Keratinocyte (primary cell): ENCODE measurements around the gene PRKCZ. TPM values are rescaled to one million over a fixed set of nuclear protein-coding genes. Genes with fewer than 3 reads are reported as not detected.

Source experiments
- DNase-seq: peaks from one replicate; pipeline ENCODE4 v3.0.0-alpha.2; 2011; ENCODE audit warnings: low read depth, missing footprints, low spot score
- FAIRE-seq: peaks from 2 replicates; lab custom pipeline; 2011; peaks lifted over from hg19 to GRCh38; lab: Jason Lieb, UNC
- H2AFZ ChIP-seq: 2 replicates; pipeline ENCODE4 v1.6.0; 2012; ENCODE audit warnings: low read length, control low read depth, inconsistent platforms; ENCODE audit not compliant: control insufficient read depth
- H3K27ac ChIP-seq: 2 replicates; pipeline ENCODE4 v1.5.1; 2011; ENCODE audit warnings: low read length; ENCODE audit not compliant: control insufficient read depth, insufficient read depth
- H3K27me3 ChIP-seq: 3 replicates; pipeline ENCODE4 v1.6.0; 2011; ENCODE audit warnings: low read length; ENCODE audit not compliant: control insufficient read depth, insufficient read depth; ENCODE audit errors: extremely low read depth
- H3K36me3 ChIP-seq, 2 experiments: 2 replicates in 1 of 2; 3 replicates in 1 of 2; pipeline ENCODE4 v1.5.1; 2011; ENCODE audit warnings: low read length in 2 of 2, mild to moderate bottlenecking in 1 of 2; ENCODE audit not compliant: control insufficient read depth in 2 of 2, insufficient read depth in 2 of 2; ENCODE audit errors: extremely low read depth in 1 of 2
- H3K4me1 ChIP-seq: 3 replicates; pipeline ENCODE4 v1.5.1; 2011; ENCODE audit warnings: low read length; ENCODE audit not compliant: control insufficient read depth, insufficient read depth; ENCODE audit errors: extremely low read depth
- H3K4me2 ChIP-seq: 3 replicates; pipeline ENCODE4 v1.6.0; 2011; ENCODE audit warnings: low read depth, low read length; ENCODE audit not compliant: control insufficient read depth, insufficient read depth; ENCODE audit errors: extremely low read depth
- H3K4me3 ChIP-seq, 3 experiments: fragments of 200-600 bp in 1 of 3; sonication (generic) in 1 of 3; 2 replicates in 2 of 3; 3 replicates in 1 of 3; pipeline ENCODE4 v1.5.1; 2011 to 2016; ENCODE audit warnings: low read length in 3 of 3, mild to moderate bottlenecking in 3 of 3, control low read depth in 2 of 3, inconsistent platforms in 1 of 3, low read depth in 1 of 3, mixed read lengths in 1 of 3, mixed run types in 1 of 3, moderate library complexity in 1 of 3; ENCODE audit not compliant: control insufficient read depth in 2 of 3, insufficient read depth in 2 of 3; ENCODE audit errors: extremely low read depth in 1 of 3
- H3K79me2 ChIP-seq: 2 replicates; pipeline ENCODE4 v1.6.0; 2012; ENCODE audit warnings: low read length; ENCODE audit not compliant: control insufficient read depth, insufficient read depth
- H3K9ac ChIP-seq: 3 replicates; pipeline ENCODE4 v1.6.0; 2011; ENCODE audit warnings: low read length; ENCODE audit not compliant: control insufficient read depth, insufficient read depth; ENCODE audit errors: extremely low read depth
- H3K9me1 ChIP-seq: 3 replicates; pipeline ENCODE4 v1.6.0; 2011; ENCODE audit warnings: low read length; ENCODE audit not compliant: control insufficient read depth, insufficient read depth; ENCODE audit errors: extremely low read depth
- H3K9me3 ChIP-seq: 2 replicates; pipeline ENCODE4 v1.5.1; 2012; ENCODE audit warnings: low read depth, low read length; ENCODE audit not compliant: control insufficient read depth
- H4K20me1 ChIP-seq: 3 replicates; pipeline ENCODE4 v1.6.0; 2011; ENCODE audit warnings: low read length; ENCODE audit not compliant: control insufficient read depth, insufficient read depth; ENCODE audit errors: extremely low read depth
- EZH2 ChIP-seq: IDR thresholded peaks from one replicate; pipeline ENCODE4 v1.6.1; 2012; ENCODE audit warnings: inconsistent platforms, mild to moderate bottlenecking, low read length, moderate library complexity
- dilution Hi-C: fragments of 300-500 bp; cut with MboI; formaldehyde crosslinking; loops from one replicate; pipeline ENCODE4 v1.7.0; 2020; ENCODE audit warnings: low sequenced_read_pairs; ENCODE audit not compliant: extremely low pct_ligation_motif_present
- polyA plus RNA-seq, 5 experiments: library from polyadenylated mRNA; depleted of rRNA in 3 of 5; stranded (reverse) in 3 of 5; stranded (forward) in 1 of 5; unstranded in 1 of 5; fragments of >200 nt; gene quantifications; 1 replicate in 1 of 5; 2 replicates in 3 of 5; 3 replicates in 1 of 5; pipeline versions ENCODE4 v1.2.1 to v1.2.3, GENCODE V29; 2011 to 2012; ENCODE audit warnings: missing spikeins in 2 of 5, low read depth in 1 of 5, low replicate concordance in 1 of 5
- TF ChIP-seq, protein P1 (sequence below), 3 experiments: IDR thresholded peaks in 1 of 3; conservative IDR thresholded peaks in 1 of 3; optimal IDR thresholded peaks in 1 of 3; 2 replicates in 2 of 3; 3 replicates in 1 of 3; pipeline versions ENCODE3 to v1.5.1; 2011; ENCODE audit warnings: low read length in 3 of 3, mild to moderate bottlenecking in 3 of 3, moderate library complexity in 2 of 3, control low read depth in 1 of 3, inconsistent platforms in 1 of 3; ENCODE audit not compliant: insufficient read depth in 2 of 3; ENCODE audit errors: extremely low read depth in 1 of 3

The PRKCZ gene
- polyA plus RNA-seq, 1 donor (not counting 4 experiments of a cell fraction or from before 2014, with no cell fraction given), result 36.3 TPM

DNA sequence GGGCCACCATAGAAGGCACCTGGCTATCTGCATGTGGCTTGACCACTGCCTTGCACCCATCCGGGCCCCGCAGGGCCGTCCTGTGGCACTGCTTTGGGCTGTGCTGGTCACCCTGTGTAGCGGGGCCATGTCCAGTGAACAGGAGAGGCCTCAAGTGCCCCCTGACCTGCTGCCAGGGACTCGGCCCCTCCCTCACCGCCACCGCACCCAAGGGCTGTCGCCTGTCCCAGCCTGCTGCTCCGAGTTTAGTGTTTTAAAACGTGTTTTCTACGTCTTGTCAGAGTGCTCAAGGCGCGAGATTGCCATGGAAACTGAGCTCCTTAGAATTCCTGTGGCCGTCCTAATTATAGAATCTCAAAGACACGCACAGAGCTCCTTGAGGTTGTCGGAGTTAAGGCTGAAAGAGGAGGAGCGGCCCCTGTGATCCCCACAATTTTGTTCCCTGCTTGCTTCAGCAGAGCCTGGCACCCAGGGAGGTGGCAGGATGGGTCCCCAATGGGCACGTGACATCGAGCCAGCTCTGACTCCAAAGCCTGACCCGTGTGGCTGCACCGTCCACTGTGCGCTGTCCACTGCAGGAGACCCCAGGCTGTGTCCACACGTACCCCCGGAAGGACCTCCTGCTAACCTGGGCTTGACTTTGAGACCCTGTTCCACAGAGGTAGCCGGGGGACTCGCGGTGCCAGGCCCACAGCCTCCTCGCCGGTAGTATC lies 78.1 kb downstream of the PRKCZ start:
- Histone ChIP-seq H3K79me2 (peaks cover 2% of the 10 kb centered on the region), H3K4me2 (no peak overlapping the region), H3K9me1 (no peaks in the 10 kb centered on the region), H3K4me3 (no peak overlapping the region), H4K20me1 (peaks cover 2% of the 10 kb centered on the region), H3K27ac (no peak overlapping the region), H3K9ac (no peak overlapping the region), H2AFZ (no peak overlapping the region), H3K4me1 (peaks cover 9% of the 10 kb centered on the region), H3K36me3 (no peaks in the 10 kb centered on the region), H3K27me3 (no peaks in the 10 kb centered on the region), H3K9me3 (no peaks in the 10 kb centered on the region)
- dilution Hi-C loops, result no loop called here
- no peak for TF ChIP-seq EZH2
- TF ChIP-seq, protein P1, sequence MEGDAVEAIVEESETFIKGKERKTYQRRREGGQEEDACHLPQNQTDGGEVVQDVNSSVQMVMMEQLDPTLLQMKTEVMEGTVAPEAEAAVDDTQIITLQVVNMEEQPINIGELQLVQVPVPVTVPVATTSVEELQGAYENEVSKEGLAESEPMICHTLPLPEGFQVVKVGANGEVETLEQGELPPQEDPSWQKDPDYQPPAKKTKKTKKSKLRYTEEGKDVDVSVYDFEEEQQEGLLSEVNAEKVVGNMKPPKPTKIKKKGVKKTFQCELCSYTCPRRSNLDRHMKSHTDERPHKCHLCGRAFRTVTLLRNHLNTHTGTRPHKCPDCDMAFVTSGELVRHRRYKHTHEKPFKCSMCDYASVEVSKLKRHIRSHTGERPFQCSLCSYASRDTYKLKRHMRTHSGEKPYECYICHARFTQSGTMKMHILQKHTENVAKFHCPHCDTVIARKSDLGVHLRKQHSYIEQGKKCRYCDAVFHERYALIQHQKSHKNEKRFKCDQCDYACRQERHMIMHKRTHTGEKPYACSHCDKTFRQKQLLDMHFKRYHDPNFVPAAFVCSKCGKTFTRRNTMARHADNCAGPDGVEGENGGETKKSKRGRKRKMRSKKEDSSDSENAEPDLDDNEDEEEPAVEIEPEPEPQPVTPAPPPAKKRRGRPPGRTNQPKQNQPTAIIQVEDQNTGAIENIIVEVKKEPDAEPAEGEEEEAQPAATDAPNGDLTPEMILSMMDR (optimal IDR thresholded peaks at IDR 0.05 in 1 of 3, IDR thresholded peaks at IDR 0.05 in 1 of 3, conservative IDR thresholded peaks at IDR 0.05 in 1 of 3; ENCODE audit: extremely low read depth in 1 of 3, insufficient read depth in 2 of 3, low read length in 3 of 3), result no peak
- FAIRE-seq (no peak), DNase-seq (no peak)

DNA sequence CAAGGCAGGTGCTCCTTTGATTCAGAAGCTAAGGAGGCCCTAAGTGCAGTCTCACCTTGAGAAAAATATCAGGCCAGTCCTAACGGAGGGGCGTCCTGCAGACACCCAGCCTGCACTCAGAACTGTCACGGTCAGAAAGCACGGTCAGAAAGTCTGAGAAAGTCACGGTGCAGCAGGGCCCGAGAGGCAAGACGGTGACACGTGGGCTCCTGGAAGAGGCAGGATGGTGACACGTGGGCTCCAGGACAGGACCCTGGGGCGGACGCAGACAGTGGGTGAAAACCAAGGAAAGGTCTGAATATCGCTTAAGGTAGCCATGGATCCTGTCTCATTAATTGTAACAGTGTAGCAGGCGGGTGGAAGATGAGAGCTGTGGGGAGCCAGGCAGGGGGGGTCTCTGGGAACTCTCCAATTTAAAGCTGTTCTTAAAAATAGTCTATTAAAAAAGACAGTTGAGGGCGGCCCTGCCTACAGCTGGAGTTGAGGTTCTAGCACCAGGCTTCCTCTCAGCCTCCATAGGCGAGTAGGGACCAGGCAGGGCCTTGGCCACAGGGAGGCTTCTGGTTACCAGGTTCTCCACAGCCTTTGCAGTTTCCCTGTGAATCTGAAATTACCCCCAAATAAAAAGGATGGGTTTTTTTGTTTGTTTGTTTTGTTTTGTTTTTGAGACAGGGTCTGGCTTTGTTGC lies 79.2 kb downstream of the PRKCZ start:
- Histone ChIP-seq H3K27me3 (no peaks in the 10 kb centered on the region), H3K4me2 (no peak overlapping the region), H4K20me1 (peaks cover 2% of the 10 kb centered on the region), H3K9me3 (no peaks in the 10 kb centered on the region), H3K9ac (no peak overlapping the region), H3K9me1 (no peaks in the 10 kb centered on the region), H3K79me2 (no peaks in the 10 kb centered on the region), H3K4me3 (no peak overlapping the region), H3K27ac (no peak overlapping the region), H2AFZ (no peak overlapping the region), H3K36me3 (no peaks in the 10 kb centered on the region), H3K4me1 (peaks cover 12% of the 10 kb centered on the region)
- dilution Hi-C loops, result no loop called here
- FAIRE-seq (no peak), DNase-seq (no peak)
- TF ChIP-seq, protein P1 (optimal IDR thresholded peaks at IDR 0.05 in 1 of 3, IDR thresholded peaks at IDR 0.05 in 1 of 3, conservative IDR thresholded peaks at IDR 0.05 in 1 of 3; ENCODE audit: extremely low read depth in 1 of 3, insufficient read depth in 2 of 3, low read length in 3 of 3), result no peak
- no peak for TF ChIP-seq EZH2
